DLD1 (cell line): Measurements from ENCODE around the gene SRPK2.

ENCODE experiments used
- in situ Hi-C: cut with HindIII; loops from 2 replicates; pipeline ENCODE4 v1.10.0; 2017; ENCODE audit warnings: low sequenced_read_pairs

The SRPK2 gene

GRCh38 chr7:105107458-105107857 lies 281.3 kb downstream of the SRPK2 start:
- in situ Hi-C loops: no loop called here

- in situ Hi-C loops: no loop called here
These were observed 282.2 kb downstream of the SRPK2 start for GRCh38 chr7:105106473-105106872.

DNA sequence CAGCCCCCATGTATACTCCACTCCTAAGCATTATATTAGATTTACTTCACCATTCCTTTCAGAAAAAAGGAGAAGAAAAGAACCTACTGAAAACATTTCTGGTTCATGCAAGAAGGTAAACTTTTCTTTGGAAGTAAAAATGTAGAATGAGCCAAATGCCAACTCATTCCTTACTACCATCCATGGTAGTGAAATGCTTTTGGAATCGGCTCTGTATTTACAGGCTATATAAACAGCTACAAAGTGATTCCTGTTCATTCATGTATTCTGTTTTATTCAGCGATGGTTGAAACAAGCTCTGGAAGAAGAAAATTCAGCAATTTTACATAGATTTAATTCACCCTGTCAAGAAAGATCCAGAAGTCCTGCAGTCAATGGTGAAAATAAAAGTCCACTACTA lies 283.1 kb downstream of the SRPK2 start:
- in situ Hi-C loops: no loop called here

DNA sequence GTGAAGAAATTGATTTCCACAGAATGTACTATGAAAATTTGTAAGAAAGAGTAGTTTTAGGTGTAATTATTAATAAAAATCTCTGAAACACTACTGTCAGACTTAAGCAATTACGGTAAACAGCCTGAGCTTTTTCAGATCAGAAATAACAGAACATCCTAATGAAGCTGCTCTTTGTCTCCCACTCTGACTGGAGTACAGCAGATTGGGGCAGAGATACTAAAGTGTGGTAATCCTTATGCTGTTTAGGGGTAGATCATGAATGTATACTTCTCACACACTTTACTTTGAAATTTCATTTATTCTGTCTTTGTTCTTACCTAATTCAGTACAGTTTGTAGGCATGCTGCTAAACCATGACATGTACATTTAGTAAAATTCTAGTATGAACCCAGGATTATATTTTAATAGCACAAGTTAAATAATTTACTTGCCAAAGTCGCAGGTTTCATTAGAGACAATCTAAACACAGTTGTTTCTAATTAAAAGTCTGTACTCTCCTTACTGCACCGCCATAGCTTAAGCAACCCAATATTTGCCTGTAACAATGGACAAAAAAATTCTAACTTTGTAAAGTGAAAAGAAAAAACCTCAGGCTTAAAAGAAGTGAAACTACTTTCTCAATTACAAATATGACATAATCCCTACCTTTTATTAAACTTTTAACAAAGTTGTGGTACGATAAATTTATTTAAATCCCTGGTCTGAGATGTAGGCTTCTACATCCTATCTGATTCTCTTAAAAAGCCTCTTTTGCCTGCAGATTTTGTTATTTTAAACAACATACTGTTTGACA lies 286.0 kb downstream of the SRPK2 start:
- in situ Hi-C loops: no loop called here

DNA sequence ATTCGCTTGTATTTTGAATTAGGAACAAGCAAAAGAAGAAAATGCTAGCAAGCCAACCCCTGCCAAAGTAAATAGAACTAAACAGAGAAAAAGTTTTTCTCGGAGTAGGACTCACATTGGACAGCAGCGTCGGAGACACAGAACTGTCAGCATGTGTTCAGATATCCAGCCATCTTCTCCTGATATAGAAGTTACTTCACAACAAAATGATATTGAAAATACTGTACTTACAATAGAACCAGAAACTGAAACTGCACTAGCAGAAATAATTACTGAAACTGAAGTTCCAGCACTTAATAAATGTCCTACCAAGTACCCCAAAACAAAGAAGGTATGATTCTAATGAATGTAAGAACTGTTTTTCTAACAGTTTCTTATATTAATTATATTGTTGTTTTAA lies 286.9 kb downstream of the SRPK2 start:
- in situ Hi-C loops: no loop called here

- in situ Hi-C loops: no loop called here
These were observed 289.7 kb downstream of the SRPK2 start for GRCh38 chr7:105098863-105099515.

GRCh38 chr7:105097619-105098018 lies 291.1 kb downstream of the SRPK2 start:
- in situ Hi-C loops: no loop called here

GRCh38 chr7:105096306-105096705 lies 292.4 kb downstream of the SRPK2 start:
- in situ Hi-C loops: no loop called here

DNA sequence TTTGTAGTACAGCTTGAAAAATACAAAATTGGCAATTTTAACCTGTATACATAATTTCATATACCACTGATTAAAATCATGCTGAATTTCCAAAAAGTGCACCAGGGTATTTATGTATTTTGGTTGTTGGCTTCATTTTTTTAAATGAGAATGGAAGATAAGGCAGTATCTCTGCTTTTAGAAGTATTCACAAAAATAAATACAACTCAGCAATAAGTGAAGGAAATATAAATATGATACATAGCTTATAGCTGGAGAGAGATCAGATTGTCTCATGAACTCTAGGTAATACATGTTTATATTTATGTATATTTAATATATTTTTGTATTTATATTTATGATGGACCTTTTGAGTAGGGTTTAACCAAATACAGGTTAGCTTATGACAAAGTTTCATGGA lies 293.8 kb downstream of the SRPK2 start:
- in situ Hi-C loops: no loop called here

- in situ Hi-C loops: no loop called here
These were observed 300.3 kb downstream of the SRPK2 start for GRCh38 chr7:105088456-105088855.

DNA sequence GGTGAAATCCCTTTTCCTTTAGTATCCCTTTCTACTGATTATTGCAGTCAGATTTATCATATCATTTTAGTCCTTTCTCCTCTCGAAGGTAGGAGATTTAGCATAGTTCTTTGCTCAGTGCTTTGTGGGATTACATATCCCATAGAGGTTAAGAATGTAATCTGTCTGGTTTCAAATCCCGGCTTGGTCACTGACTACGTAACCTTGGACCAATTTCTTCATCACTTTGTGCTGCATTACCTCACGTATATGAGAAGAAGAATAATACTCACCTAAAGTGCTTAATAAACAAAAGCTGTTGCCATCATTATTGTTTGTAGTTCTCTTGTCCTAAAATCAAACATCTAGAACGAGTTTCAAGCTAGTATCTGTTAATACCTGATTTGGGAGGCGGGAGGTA lies 300.7 kb downstream of the SRPK2 start:
- in situ Hi-C loops: no loop called here

DNA sequence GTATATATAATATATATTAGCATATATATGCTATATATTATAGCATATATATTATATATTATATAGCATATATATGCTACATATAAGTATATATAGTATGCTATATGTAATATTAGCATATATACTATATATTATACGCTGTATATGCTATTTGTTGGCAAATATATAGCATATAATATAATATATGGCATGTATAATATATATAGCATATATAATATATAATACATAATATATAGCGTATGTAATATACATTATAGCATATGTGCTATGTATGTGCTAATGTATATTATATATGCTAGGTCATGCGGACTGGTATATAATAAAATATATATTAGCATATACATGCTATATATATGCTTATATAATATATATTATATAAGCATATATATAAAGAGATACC lies 301.9 kb downstream of the SRPK2 start:
- in situ Hi-C loops: no loop called here

GRCh38 chr7:105084581-105084980 lies 304.1 kb downstream of the SRPK2 start:
- in situ Hi-C loops: no loop called here

DNA sequence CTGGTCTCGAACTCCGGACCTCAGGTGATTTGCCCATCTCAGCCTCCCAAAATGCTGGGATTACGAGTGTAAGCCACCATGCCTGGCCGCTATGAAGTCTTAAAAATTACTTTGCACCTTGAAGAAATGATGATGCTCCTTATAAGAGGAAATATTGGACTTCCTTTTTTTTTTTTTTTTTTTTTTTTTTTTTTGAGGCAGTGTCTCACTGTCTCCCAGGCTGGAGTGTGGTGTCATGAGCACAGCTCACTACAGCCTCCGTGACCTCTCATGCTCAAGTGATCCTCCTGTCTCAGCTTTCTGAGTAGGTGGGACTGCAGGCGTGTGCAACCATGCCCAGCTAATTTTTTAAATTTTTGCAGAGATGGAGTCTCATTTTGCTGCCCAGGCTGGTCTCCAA lies 309.4 kb downstream of the SRPK2 start:
- in situ Hi-C loops: no loop called here

- in situ Hi-C loops: no loop called here
These were observed 315.6 kb downstream of the SRPK2 start for GRCh38 chr7:105073143-105073542.

- in situ Hi-C loops: no loop called here
These were observed 319.8 kb downstream of the SRPK2 start for GRCh38 chr7:105068886-105069285.

GRCh38 chr7:105067691-105068090 lies 321.0 kb downstream of the SRPK2 start:
- in situ Hi-C loops: no loop called here
